Liver (tissue), 9 donors: ENCODE results near the gene SPAG17. TPM values are rescaled to one million over a fixed set of nuclear protein-coding genes. Genes with fewer than 3 reads are reported as not detected.

ENCODE experiments used
- DNase-seq: peaks from one replicate; pipeline ENCODE4 v3.0.0-alpha.2; 2017; ENCODE audit warnings: low spot score
- H3K27ac ChIP-seq, 2 donors: one replicate each; pipeline ENCODE4 v1.7.0; 2013; ENCODE audit warnings: inconsistent platforms in 2 of 2, low read length in 2 of 2, control low read depth in 1 of 2, low read depth in 1 of 2, mild to moderate bottlenecking in 1 of 2
- H3K27me3 ChIP-seq, 4 donors: one replicate each; pipeline versions ENCODE4 v1.6.1 to v1.7.0; 2013; ENCODE audit warnings: low read length in 3 of 4, inconsistent platforms in 1 of 4, mild to moderate bottlenecking in 1 of 4, moderate library complexity in 1 of 4; ENCODE audit not compliant: control insufficient read depth in 4 of 4, insufficient read depth in 4 of 4
- H3K36me3 ChIP-seq, 4 donors: one replicate each; pipeline versions ENCODE4 v1.6.1 to v1.7.0; 2013; ENCODE audit warnings: low read length in 3 of 4, mild to moderate bottlenecking in 3 of 4, low read depth in 1 of 4, moderate library complexity in 1 of 4; ENCODE audit not compliant: control insufficient read depth in 4 of 4, insufficient read depth in 3 of 4
- H3K4me1 ChIP-seq, 4 donors: one replicate each; pipeline versions ENCODE4 v1.6.1 to v1.7.0; 2013; ENCODE audit warnings: low read length in 3 of 4, mild to moderate bottlenecking in 3 of 4, moderate library complexity in 1 of 4; ENCODE audit not compliant: control insufficient read depth in 4 of 4, insufficient read depth in 4 of 4
- H3K4me3 ChIP-seq, 3 donors: one replicate each; pipeline versions ENCODE4 v1.6.1 to v1.7.0; 2013; ENCODE audit warnings: low read length in 3 of 3, control low read depth in 1 of 3, low read depth in 1 of 3, mild to moderate bottlenecking in 1 of 3
- H3K9ac ChIP-seq, 2 donors: one replicate each; pipeline ENCODE4 v1.7.0; 2013; ENCODE audit warnings: low read length in 2 of 2, mild to moderate bottlenecking in 2 of 2, moderate library complexity in 2 of 2, control low read depth in 1 of 2, low read depth in 1 of 2
- H3K9me3 ChIP-seq, 4 donors: one replicate each; pipeline versions ENCODE4 v1.6.1 to v1.7.0; 2013; ENCODE audit warnings: low read length in 3 of 4; ENCODE audit not compliant: control insufficient read depth in 4 of 4
- EGR1 ChIP-seq, 2 donors: IDR thresholded peaks; 2 replicates each; pipeline ENCODE4 v1.6.1; 2016 to 2018; ENCODE audit warnings: antibody characterized with exemption in 2 of 2, low read depth in 2 of 2
- FOXA2 ChIP-seq: IDR thresholded peaks from 2 replicates; pipeline ENCODE4 v1.6.1; 2016; ENCODE audit warnings: antibody characterized with exemption
- GABPA ChIP-seq, 2 donors: IDR thresholded peaks in 1 of 2; conservative IDR thresholded peaks in 1 of 2; 2 replicates each; pipeline ENCODE4 v1.6.1; 2016; ENCODE audit warnings: antibody characterized with exemption in 2 of 2, mild to moderate bottlenecking in 1 of 2, moderate library complexity in 1 of 2
- HNF4A ChIP-seq, 2 donors: conservative IDR thresholded peaks; 2 replicates each; pipeline ENCODE4 v1.6.1; 2016; ENCODE audit warnings: antibody characterized with exemption in 2 of 2, mild to moderate bottlenecking in 2 of 2
- HNF4G ChIP-seq: IDR thresholded peaks from 2 replicates; pipeline ENCODE4 v1.6.1; 2016; ENCODE audit warnings: antibody characterized with exemption
- JUND ChIP-seq, 2 donors: IDR thresholded peaks; 2 replicates each; pipeline ENCODE4 v1.6.1; 2016; ENCODE audit warnings: antibody characterized with exemption in 2 of 2
- NR2F2 ChIP-seq: IDR thresholded peaks from 2 replicates; pipeline ENCODE4 v1.6.1; 2016; ENCODE audit warnings: antibody characterized with exemption
- RAD21 ChIP-seq, 2 donors: IDR thresholded peaks; 2 replicates each; pipeline ENCODE4 v1.6.1; 2016; ENCODE audit warnings: antibody characterized with exemption in 2 of 2, mild to moderate bottlenecking in 2 of 2
- REST ChIP-seq: IDR thresholded peaks from 2 replicates; pipeline ENCODE4 v1.6.1; 2016; ENCODE audit warnings: antibody characterized with exemption, mild to moderate bottlenecking
- RXRA ChIP-seq, 2 donors: IDR thresholded peaks; 2 replicates each; pipeline ENCODE4 v1.6.1; 2017 to 2018; ENCODE audit warnings: antibody characterized with exemption in 2 of 2, mild to moderate bottlenecking in 1 of 2
- SP1 ChIP-seq: IDR thresholded peaks from 2 replicates; pipeline ENCODE4 v1.6.1; 2018; ENCODE audit warnings: antibody characterized with exemption, mild to moderate bottlenecking
- TAF1 ChIP-seq: conservative IDR thresholded peaks from 2 replicates; pipeline ENCODE4 v1.6.1; 2016; ENCODE audit warnings: antibody characterized with exemption, mild to moderate bottlenecking
- YY1 ChIP-seq: IDR thresholded peaks from 2 replicates; pipeline ENCODE4 v1.6.1; 2016; ENCODE audit warnings: antibody characterized with exemption, mild to moderate bottlenecking
- WGBS: extraction: QIAGEN DNeasy Blood & Tissue Kit; methylation state at CpG from one replicate; pipeline ENCODE4 v1.1.7; 2013; 5-methylcytosine and 5-hydroxymethylcytosine counted together
- polyA plus RNA-seq, 2 donors: library from polyadenylated mRNA; stranded (reverse) in 1 of 2; unstranded in 1 of 2; fragments of 200-250 nt in 1 of 2; fragments of >200 nt in 1 of 2; fragmentation: Nextera tagmentation in 1 of 2; extraction: Ambion mirVana in 1 of 2; gene quantifications; one replicate each; pipeline versions ENCODE4 v1.2.1 to v1.2.3, GENCODE V29; 2013 to 2015
- total RNA-seq, 2 donors: library from RNA; depleted of rRNA; stranded (reverse); fragments of >200 nt; gene quantifications; one replicate each; pipeline ENCODE4 v1.2.3, GENCODE V29; 2014
- TF ChIP-seq, protein P1 (sequence below): fragments of 150-350 bp; IDR thresholded peaks from 2 replicates; pipeline ENCODE4 v1.5.1; 2017; ENCODE audit warnings: improper control_type of control experiment, low read depth, low read length; ENCODE audit not compliant: missing input control
- TF ChIP-seq, protein P2 (sequence below): IDR thresholded peaks from 2 replicates; pipeline ENCODE4 v1.6.1; 2016; ENCODE audit warnings: antibody characterized with exemption
- donor health status: healthy.
- donor health status: healthy.
- donor health status: healthy.
- donor health status: healthy.
- donor health status: healthy.

The SPAG17 gene
- total and polyA plus RNA-seq, 4 donors = 0.17 to 0.75 TPM; not detected in 2

- peak; percentile 59 for DNase-seq
- Histone ChIP-seq H3K36me3 (no peaks in the 10 kb centered on the region), H3K27me3 (no peaks in the 10 kb centered on the region), H3K27ac (no peak overlapping the region), H3K4me1 (no peaks in the 10 kb centered on the region), H3K9me3 (no peaks in the 10 kb centered on the region), H3K4me3 (no peak overlapping the region), H3K9ac (no peak overlapping the region)
- 2% methylated on average over 6 of the region's 6 CpGs for WGBS
- TF ChIP-seq RAD21 (IDR thresholded peaks at IDR 0.05) (peak; percentile 78 to 81), HNF4G (no peak)
- TF ChIP-seq, protein P1, sequence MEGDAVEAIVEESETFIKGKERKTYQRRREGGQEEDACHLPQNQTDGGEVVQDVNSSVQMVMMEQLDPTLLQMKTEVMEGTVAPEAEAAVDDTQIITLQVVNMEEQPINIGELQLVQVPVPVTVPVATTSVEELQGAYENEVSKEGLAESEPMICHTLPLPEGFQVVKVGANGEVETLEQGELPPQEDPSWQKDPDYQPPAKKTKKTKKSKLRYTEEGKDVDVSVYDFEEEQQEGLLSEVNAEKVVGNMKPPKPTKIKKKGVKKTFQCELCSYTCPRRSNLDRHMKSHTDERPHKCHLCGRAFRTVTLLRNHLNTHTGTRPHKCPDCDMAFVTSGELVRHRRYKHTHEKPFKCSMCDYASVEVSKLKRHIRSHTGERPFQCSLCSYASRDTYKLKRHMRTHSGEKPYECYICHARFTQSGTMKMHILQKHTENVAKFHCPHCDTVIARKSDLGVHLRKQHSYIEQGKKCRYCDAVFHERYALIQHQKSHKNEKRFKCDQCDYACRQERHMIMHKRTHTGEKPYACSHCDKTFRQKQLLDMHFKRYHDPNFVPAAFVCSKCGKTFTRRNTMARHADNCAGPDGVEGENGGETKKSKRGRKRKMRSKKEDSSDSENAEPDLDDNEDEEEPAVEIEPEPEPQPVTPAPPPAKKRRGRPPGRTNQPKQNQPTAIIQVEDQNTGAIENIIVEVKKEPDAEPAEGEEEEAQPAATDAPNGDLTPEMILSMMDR = peak; percentile 59
Measured at GRCh38 chr1:118151312-118151937, 33.6 kb downstream of the SPAG17 start.

GRCh38 chr1:118149799-118150198 lies 35.2 kb downstream of the SPAG17 start:
- H3K36me3 ChIP-seq = no peaks in the 10 kb centered on the region
- 84% methylated on average over 8 of the region's 8 CpGs for WGBS
- H3K4me1 ChIP-seq = no peaks in the 10 kb centered on the region
- DNase-seq = no peak
- TF ChIP-seq, protein P2, sequence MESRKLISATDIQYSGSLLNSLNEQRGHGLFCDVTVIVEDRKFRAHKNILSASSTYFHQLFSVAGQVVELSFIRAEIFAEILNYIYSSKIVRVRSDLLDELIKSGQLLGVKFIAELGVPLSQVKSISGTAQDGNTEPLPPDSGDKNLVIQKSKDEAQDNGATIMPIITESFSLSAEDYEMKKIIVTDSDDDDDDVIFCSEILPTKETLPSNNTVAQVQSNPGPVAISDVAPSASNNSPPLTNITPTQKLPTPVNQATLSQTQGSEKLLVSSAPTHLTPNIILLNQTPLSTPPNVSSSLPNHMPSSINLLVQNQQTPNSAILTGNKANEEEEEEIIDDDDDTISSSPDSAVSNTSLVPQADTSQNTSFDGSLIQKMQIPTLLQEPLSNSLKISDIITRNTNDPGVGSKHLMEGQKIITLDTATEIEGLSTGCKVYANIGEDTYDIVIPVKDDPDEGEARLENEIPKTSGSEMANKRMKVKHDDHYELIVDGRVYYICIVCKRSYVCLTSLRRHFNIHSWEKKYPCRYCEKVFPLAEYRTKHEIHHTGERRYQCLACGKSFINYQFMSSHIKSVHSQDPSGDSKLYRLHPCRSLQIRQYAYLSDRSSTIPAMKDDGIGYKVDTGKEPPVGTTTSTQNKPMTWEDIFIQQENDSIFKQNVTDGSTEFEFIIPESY = no peak
- no peak for TF ChIP-seq RAD21 (IDR thresholded peaks at IDR 0.05)
- no peak for TF ChIP-seq JUND (IDR thresholded peaks at IDR 0.05)
- TF ChIP-seq HNF4G = no peak
- no peak for TF ChIP-seq TAF1
- no peak for TF ChIP-seq HNF4A (conservative IDR thresholded peaks at IDR 0.05)
- TF ChIP-seq, protein P1 = no peak
- no peak for TF ChIP-seq GABPA (IDR thresholded peaks at IDR 0.05 in 1 of 2, conservative IDR thresholded peaks at IDR 0.05 in 1 of 2)
- TF ChIP-seq YY1 = no peak
- no peak for TF ChIP-seq EGR1 (IDR thresholded peaks at IDR 0.05; ENCODE audit: low read depth in 2 of 2)
- no peak for TF ChIP-seq FOXA2
- no peaks in the 10 kb centered on the region for H3K9me3 ChIP-seq
- no peak overlapping the region for H3K9ac ChIP-seq
- no peak overlapping the region for H3K27ac ChIP-seq
- no peaks in the 10 kb centered on the region for H3K27me3 ChIP-seq
- no peak overlapping the region for H3K4me3 ChIP-seq

GRCh38 chr1:118148034-118148433 lies 37.0 kb downstream of the SPAG17 start:
- no peak for DNase-seq
- Histone ChIP-seq H3K27ac (no peak overlapping the region), H3K36me3 (no peaks in the 10 kb centered on the region), H3K4me1 (no peaks in the 10 kb centered on the region), H3K9ac (no peak overlapping the region), H3K4me3 (no peak overlapping the region), H3K27me3 (no peaks in the 10 kb centered on the region), H3K9me3 (no peaks in the 10 kb centered on the region)
- 65% methylated on average over 7 of the region's 7 CpGs for WGBS
- no peak for TF ChIP-seq YY1
- no peak for TF ChIP-seq EGR1 (IDR thresholded peaks at IDR 0.05; ENCODE audit: low read depth in 2 of 2)
- no peak for TF ChIP-seq RAD21 (IDR thresholded peaks at IDR 0.05)
- TF ChIP-seq, protein P2 = no peak
- TF ChIP-seq RXRA (IDR thresholded peaks at IDR 0.05) = no peak
- TF ChIP-seq REST = no peak
- TF ChIP-seq HNF4A (conservative IDR thresholded peaks at IDR 0.05) = no peak
- no peak for TF ChIP-seq NR2F2
- no peak for TF ChIP-seq SP1
